K562 (cell line): ENCODE results near the gene ALOX5. TPM values are rescaled to one million over a fixed set of nuclear protein-coding genes. Genes with fewer than 3 reads are reported as not detected.

Experiments used
- ATF3 ChIP-seq, 2 experiments: fragments of 450-650 bp in 1 of 2; sonication (generic) in 1 of 2; formaldehyde crosslinking in 1 of 2; IDR thresholded peaks in 1 of 2; conservative IDR thresholded peaks in 1 of 2; 2 replicates each; pipeline versions ENCODE4 v1.6.1 to v1.8.1; 2016 to 2023; ENCODE audit warnings: mild to moderate bottlenecking in 2 of 2, moderate library complexity in 2 of 2, inconsistent platforms in 1 of 2, missing genetic modification reagents in 1 of 2
- CREB1 ChIP-seq, 2 experiments: sonication (generic) in 1 of 2; formaldehyde crosslinking in 1 of 2; IDR thresholded peaks; 2 replicates each; pipeline versions ENCODE4 v1.6.1 to v1.8.0; 2012 to 2022; ENCODE audit warnings: inconsistent platforms in 1 of 2, mild to moderate bottlenecking in 1 of 2, missing genetic modification reagents in 1 of 2, moderate library complexity in 1 of 2
- CUX1 ChIP-seq: fragments of 200-800 bp; sonication (Bioruptor generic); IDR thresholded peaks from 2 replicates; pipeline ENCODE4 v1.6.1; 2016; ENCODE audit warnings: missing genetic modification characterization, missing compliant biosample characterization
- GTF2E2 ChIP-seq: fragments of 200-800 bp; sonication (Bioruptor generic); IDR thresholded peaks from 2 replicates; pipeline ENCODE4 v1.6.1; 2016; ENCODE audit warnings: missing genetic modification characterization, missing compliant biosample characterization
- KDM4B ChIP-seq, 2 experiments: fragments of 450-650 bp in 1 of 2; sonication (generic) in 1 of 2; IDR thresholded peaks; 2 replicates each; pipeline ENCODE4 v1.6.1; 2016 to 2017; ENCODE audit warnings: borderline replicate concordance in 2 of 2, antibody characterized with exemption in 1 of 2, low read depth in 1 of 2, mild to moderate bottlenecking in 1 of 2
- PHTF2 ChIP-seq: fragments of 250-450 bp; sonication (Bioruptor Pico); IDR thresholded peaks from 2 replicates; pipeline ENCODE4 v1.5.0; 2021; ENCODE audit warnings: mild to moderate bottlenecking
- RERE ChIP-seq: sonication (generic); formaldehyde crosslinking; IDR thresholded peaks from 2 replicates; pipeline ENCODE4 v1.8.0; 2023; ENCODE audit warnings: missing genetic modification reagents, mild to moderate bottlenecking, borderline replicate concordance
- SIN3B ChIP-seq: fragments of 450-650 bp; IDR thresholded peaks from 2 replicates; pipeline ENCODE4 v1.6.1; 2017; ENCODE audit warnings: low read depth, mild to moderate bottlenecking, moderate library complexity
- TOE1 ChIP-seq, 2 experiments: fragments of 450-650 bp in 1 of 2; sonication (generic) in 1 of 2; formaldehyde crosslinking in 1 of 2; IDR thresholded peaks; 2 replicates each; pipeline versions ENCODE4 v1.7.1 to v1.8.0; 2016 to 2022; ENCODE audit warnings: borderline replicate concordance in 2 of 2, mild to moderate bottlenecking in 2 of 2, antibody characterized with exemption in 1 of 2, inconsistent platforms in 1 of 2, low read depth in 1 of 2, missing genetic modification reagents in 1 of 2, moderate library complexity in 1 of 2
- ZKSCAN3 ChIP-seq: fragments of 250-450 bp; sonication (Bioruptor Pico); IDR thresholded peaks from 2 replicates; pipeline ENCODE4 v1.4.0; 2020
- ZNF212 ChIP-seq: fragments of 450-650 bp; formaldehyde crosslinking; IDR thresholded peaks from 2 replicates; pipeline ENCODE4 v1.4.0; 2020; ENCODE audit warnings: mild to moderate bottlenecking
- ZNF3 ChIP-seq: fragments of 250-450 bp; sonication (Bioruptor Pico); IDR thresholded peaks from 2 replicates; pipeline ENCODE4 v1.5.0; 2021; ENCODE audit warnings: mild to moderate bottlenecking, moderate library complexity
- polyA plus RNA-seq, 8 experiments: library from polyadenylated mRNA; depleted of rRNA in 4 of 8; stranded (reverse) in 5 of 8; unstranded in 3 of 8; fragments of >200 nt; fragmentation: Nextera tagmentation in 2 of 8; fragmentation: Illumina TruSeq in 1 of 8; extraction: Ambion mirVana in 2 of 8; extraction: Trizol in 1 of 8; gene quantifications; 2 replicates each; pipeline versions ENCODE4 v1.2.1 to v1.2.3, GENCODE V29; 2011 to 2014; ENCODE audit warnings: inconsistent platforms in 1 of 8, missing spikeins in 1 of 8
- total RNA-seq, 7 experiments: library from RNA; depleted of rRNA in 6 of 7; stranded (reverse); fragments of >200 nt in 6 of 7; fragmentation: Illumina TruSeq in 2 of 7; extraction: Trizol in 2 of 7; gene quantifications; 2 replicates each; pipeline versions ENCODE4 v1.2.1 to v1.2.3, GENCODE V29; 2011 to 2021; ENCODE audit warnings: low replicate concordance in 1 of 7

Gene ALOX5
- total and polyA plus RNA-seq, 9 of the 15 experiments (the other 6 are each of a cell fraction or from before 2014, with no cell fraction given), result 0.10 to 2.4 (median 1.4) TPM

- TF ChIP-seq RERE, result no peak
- no peak for TF ChIP-seq ZKSCAN3 (CRISPR knock-in tag)
- peak; percentile 86 for TF ChIP-seq ATF3 (IDR thresholded peaks at IDR 0.05)
- TF ChIP-seq ATF3 (CRISPR knock-in tag; conservative IDR thresholded peaks at IDR 0.05), result peak; percentile 68; the same call in 1 of the 2 replicates
- TF ChIP-seq CUX1, result peak; percentile 79; the same call in 1 of the 2 replicates
- peak; percentile 93 for TF ChIP-seq GTF2E2 (tag)
- TF ChIP-seq ZNF212 (CRISPR knock-in tag), result no peak; the same call in 1 of the 2 replicates
- TF ChIP-seq SIN3B, result no peak
- no peak for TF ChIP-seq ZNF3 (CRISPR knock-in tag)
- peak in 1 of 2 experiments; percentile 52; a peak in 1 of 4 replicates for TF ChIP-seq KDM4B (IDR thresholded peaks at IDR 0.05; ENCODE audit: borderline replicate concordance in 2 of 2, low read depth in 1 of 2)
- peak; percentile 82 for TF ChIP-seq CREB1 (IDR thresholded peaks at IDR 0.05)
- peak; percentile 45; the same call in 1 of the 2 replicates for TF ChIP-seq CREB1 (CRISPR knock-in tag; IDR thresholded peaks at IDR 0.05)
- TF ChIP-seq PHTF2 (CRISPR knock-in tag), result peak; percentile 62; the same call in 1 of the 2 replicates
- peak; percentile 97 for TF ChIP-seq TOE1 (IDR thresholded peaks at IDR 0.05; ENCODE audit: borderline replicate concordance)
- TF ChIP-seq TOE1 (CRISPR knock-in tag; IDR thresholded peaks at IDR 0.05; ENCODE audit: borderline replicate concordance, low read depth), result no peak
Measured at GRCh38 chr10:45470098-45471012, 96.3 kb downstream of the ALOX5 start (continued).
